OCI-LY7 (cell line): ENCODE data around the gene KHSRP. TPM values are rescaled to one million over a fixed set of nuclear protein-coding genes. Genes with fewer than 3 reads are reported as not detected.

Experiments used
- BruUV-seq: library from RNA; stranded (reverse); fragments of 400-500 nt; replicated peaks from 2 replicates; lab custom pipeline; 2021; lab: Mats Ljungman, UMichigan
- CTCF ChIA-PET: fragments of 300-600 bp; sonication (Branson Sonifier 250); formaldehyde crosslinking; loops from one replicate; lab custom pipeline; 2022; ENCODE audit warnings: antibody characterized with exemption; ENCODE audit not compliant: unreplicated experiment; lab: Charles Lee
- POLR2A ChIA-PET: fragments of 300-600 bp; sonication (Branson Sonifier 250); formaldehyde crosslinking; loops from one replicate; lab custom pipeline; 2022; ENCODE audit warnings: antibody characterized with exemption; lab: Charles Lee
- DNase-seq: peaks from one replicate; pipeline ENCODE4 v3.0.0-alpha.2; 2015; ENCODE audit warnings: low spot score
- H2AFZ ChIP-seq: fragments of 200-600 bp; sonication (generic), shearing (Covaris generic); 2 replicates; pipeline ENCODE4 v1.6.1; 2014; ENCODE audit warnings: mild to moderate bottlenecking, antibody characterized with exemption, low read length, moderate library complexity
- H3K27ac ChIP-seq: fragments of 200-600 bp; sonication (generic); 2 replicates; pipeline ENCODE4 v1.5.1; 2014; ENCODE audit warnings: mixed run types, low read depth, mild to moderate bottlenecking, moderate library complexity, low read length, inconsistent platforms; ENCODE audit not compliant: poor library complexity, severe bottlenecking
- H3K36me3 ChIP-seq: fragments of 200-600 bp; sonication (generic); 2 replicates; pipeline ENCODE4 v1.6.1; 2014; ENCODE audit warnings: mild to moderate bottlenecking, antibody characterized with exemption, low read length, moderate library complexity, mixed read lengths; ENCODE audit not compliant: insufficient read depth
- H3K4me1 ChIP-seq: fragments of 200-600 bp; sonication (generic); 2 replicates; pipeline ENCODE4 v1.5.1; 2014; ENCODE audit warnings: mild to moderate bottlenecking, low read length; ENCODE audit not compliant: insufficient read depth, poor library complexity, severe bottlenecking
- H3K4me2 ChIP-seq: fragments of 200-600 bp; sonication (generic); 2 replicates; pipeline ENCODE4 v1.6.1; 2014; ENCODE audit warnings: mild to moderate bottlenecking, low read length
- H3K4me3 ChIP-seq: fragments of 200-600 bp; sonication (generic); 2 replicates; pipeline ENCODE4 v1.5.1; 2014; ENCODE audit warnings: mild to moderate bottlenecking, low read depth, low read length; ENCODE audit not compliant: poor library complexity, severe bottlenecking
- H3K79me2 ChIP-seq: fragments of 200-600 bp; sonication (generic); 2 replicates; pipeline ENCODE4 v1.6.1; 2016; ENCODE audit warnings: low read depth, mild to moderate bottlenecking, low read length, moderate library complexity, mixed read lengths; ENCODE audit not compliant: insufficient read depth
- H3K9me2 ChIP-seq: fragments of 200-600 bp; sonication (generic); 2 replicates; pipeline ENCODE4 v1.6.1; 2016; ENCODE audit warnings: mild to moderate bottlenecking, low read length, mixed read lengths; ENCODE audit not compliant: insufficient read depth
- H3K9me3 ChIP-seq: fragments of 200-600 bp; sonication (generic); 2 replicates; pipeline ENCODE4 v1.6.1; 2014; ENCODE audit warnings: mild to moderate bottlenecking, mixed run types, low read length, mixed read lengths
- H4K20me1 ChIP-seq: fragments of 200-600 bp; sonication (generic); 2 replicates; pipeline ENCODE4 v1.6.1; 2014; ENCODE audit warnings: mild to moderate bottlenecking, antibody characterized with exemption, low read length, moderate library complexity, mixed read lengths; ENCODE audit not compliant: insufficient read depth
- CTCF ChIP-seq: fragments of 200-600 bp; sonication (generic); conservative IDR thresholded peaks from 2 replicates; pipeline ENCODE4 v1.5.1; 2014; ENCODE audit warnings: mild to moderate bottlenecking, antibody characterized with exemption, low read length, moderate library complexity, mixed read lengths
- EZH2phosphoT487 ChIP-seq: fragments of 200-600 bp; sonication (generic); IDR thresholded peaks from 2 replicates; pipeline ENCODE4 v1.6.1; 2018; ENCODE audit warnings: low read depth, borderline replicate concordance, mild to moderate bottlenecking, mixed run types, antibody characterized with exemption, low read length, moderate library complexity, mixed read lengths
- intact Hi-C: fragments of 100-400 bp; cut with micrococcal nuclease; formaldehyde crosslinking; loops from one replicate; pipeline ENCODE4 v1.10.0; 2022; ENCODE audit not compliant: unreplicated experiment
- total RNA-seq, 2 experiments: library from RNA; depleted of rRNA in 1 of 2; stranded (reverse); fragments of >200 nt in 1 of 2; shearing (Covaris generic) in 1 of 2; gene quantifications; 2 replicates each; pipeline ENCODE4 v1.2.3, GENCODE V29; 2014 to 2022

Gene KHSRP
- total RNA-seq, 2 experiments from 2014 or later: 255 to 499 TPM

- Histone ChIP-seq H3K9me2 (no peaks in the 10 kb centered on the region), H3K27ac (no peak overlapping the region), H3K4me2 (no peak overlapping the region), H3K4me3 (no peak overlapping the region), H3K79me2 (no peaks in the 10 kb centered on the region), H3K9me3 (no peaks in the 10 kb centered on the region), H3K4me1 (peaks cover 6% of the 10 kb centered on the region), H4K20me1 (no peaks in the 10 kb centered on the region), H2AFZ (no peak overlapping the region), H3K36me3 (peaks cover 15% of the 10 kb centered on the region)
- ChIA-PET POLR2A (no interaction called here), CTCF (no interaction called here)
- intact Hi-C loops: no loop called here
- DNase-seq: no peak
- TSS peak; percentile 94 for BruUV-seq
- TF ChIP-seq CTCF (no peak), EZH2phosphoT487 (no peak)
Observed at GRCh38 chr19:6467384-6467783, 42.8 kb upstream of the KHSRP start.

- Histone ChIP-seq H2AFZ (no peak overlapping the region), H4K20me1 (no peaks in the 10 kb centered on the region), H3K36me3 (peaks cover 15% of the 10 kb centered on the region), H3K27ac (no peak overlapping the region), H3K4me1 (peaks cover 6% of the 10 kb centered on the region), H3K79me2 (no peaks in the 10 kb centered on the region), H3K4me2 (no peak overlapping the region), H3K4me3 (no peak overlapping the region), H3K9me3 (no peaks in the 10 kb centered on the region), H3K9me2 (no peaks in the 10 kb centered on the region)
- intact Hi-C loops: no loop called here
- ChIA-PET CTCF (no interaction called here), POLR2A (no interaction called here)
- DNase-seq: no peak
- TF ChIP-seq CTCF (no peak), EZH2phosphoT487 (no peak)
- no TSS peak for BruUV-seq
Observed at GRCh38 chr19:6466526-6467248, 42.1 kb upstream of the KHSRP start.

GRCh38 chr19:6465663-6466062 is 41.1 kb upstream of the KHSRP start:
- H3K9me3 ChIP-seq: no peaks in the 10 kb centered on the region
- H3K36me3 ChIP-seq: peaks cover 10% of the 10 kb centered on the region
- H3K27ac ChIP-seq: no peak overlapping the region
- H3K4me2 ChIP-seq: no peak overlapping the region
- H3K9me2 ChIP-seq: no peaks in the 10 kb centered on the region
- intact Hi-C loops: no loop called here
- no peaks in the 10 kb centered on the region for H4K20me1 ChIP-seq
- CTCF ChIA-PET: no interaction called here
- H2AFZ ChIP-seq: no peak overlapping the region
- POLR2A ChIA-PET: no interaction called here
- no peak for DNase-seq
- no peak for TF ChIP-seq CTCF
- no peak for TF ChIP-seq EZH2phosphoT487
- BruUV-seq: no TSS peak
- no peaks in the 10 kb centered on the region for H3K79me2 ChIP-seq
- H3K4me3 ChIP-seq: no peak overlapping the region
- H3K4me1 ChIP-seq: peaks cover 6% of the 10 kb centered on the region
